Measurements from ENCODE around the gene CEL. TPM values are rescaled to one million over a fixed set of nuclear protein-coding genes. Genes with fewer than 3 reads are reported as not detected.

Gene CEL
- total RNA-seq, 1 donor from 2014 or later = 1.9 TPM

- Histone ChIP-seq H3K9me3 (replicated peaks) (no peaks in the 10 kb centered on the region), H3K27ac (replicated peaks) (peak overlapping the region; percentile 9), H3K36me3 (peaks cover 97% of the 10 kb centered on the region), H3K27me3 (ENCODE audit: low read depth) (no peaks in the 10 kb centered on the region), H3K4me1 (peaks cover 17% of the 10 kb centered on the region), H3K4me3 (no peak overlapping the region)
- TF ChIP-seq CTCF (IDR thresholded peaks at IDR 0.05; ENCODE audit: borderline replicate concordance) = peak; percentile 98
- peak; percentile 70 for DNase-seq
- intact Hi-C loops (cut with micrococcal nuclease) = no loop called here
Observed at GRCh38 chr9:133103183-133103986, 41.6 kb downstream of the CEL start.

- H3K27ac ChIP-seq (replicated peaks) = no peak overlapping the region
- peaks cover 17% of the 10 kb centered on the region for H3K4me1 ChIP-seq
- no peak for TF ChIP-seq CTCF (IDR thresholded peaks at IDR 0.05; ENCODE audit: borderline replicate concordance)
- H3K36me3 ChIP-seq = peaks cover 97% of the 10 kb centered on the region
- DNase-seq = no peak
- H3K4me3 ChIP-seq = no peak overlapping the region
- intact Hi-C loops (cut with micrococcal nuclease) = loop anchor here (2.0 kb wide), 1 partner anchor 41 kb away; no protein-coding TSS in a partner anchor
- no peaks in the 10 kb centered on the region for H3K9me3 ChIP-seq (replicated peaks)
- H3K27me3 ChIP-seq (ENCODE audit: low read depth) = no peaks in the 10 kb centered on the region
Observed at GRCh38 chr9:133103987-133104505, 42.3 kb downstream of the CEL start.

DNA sequence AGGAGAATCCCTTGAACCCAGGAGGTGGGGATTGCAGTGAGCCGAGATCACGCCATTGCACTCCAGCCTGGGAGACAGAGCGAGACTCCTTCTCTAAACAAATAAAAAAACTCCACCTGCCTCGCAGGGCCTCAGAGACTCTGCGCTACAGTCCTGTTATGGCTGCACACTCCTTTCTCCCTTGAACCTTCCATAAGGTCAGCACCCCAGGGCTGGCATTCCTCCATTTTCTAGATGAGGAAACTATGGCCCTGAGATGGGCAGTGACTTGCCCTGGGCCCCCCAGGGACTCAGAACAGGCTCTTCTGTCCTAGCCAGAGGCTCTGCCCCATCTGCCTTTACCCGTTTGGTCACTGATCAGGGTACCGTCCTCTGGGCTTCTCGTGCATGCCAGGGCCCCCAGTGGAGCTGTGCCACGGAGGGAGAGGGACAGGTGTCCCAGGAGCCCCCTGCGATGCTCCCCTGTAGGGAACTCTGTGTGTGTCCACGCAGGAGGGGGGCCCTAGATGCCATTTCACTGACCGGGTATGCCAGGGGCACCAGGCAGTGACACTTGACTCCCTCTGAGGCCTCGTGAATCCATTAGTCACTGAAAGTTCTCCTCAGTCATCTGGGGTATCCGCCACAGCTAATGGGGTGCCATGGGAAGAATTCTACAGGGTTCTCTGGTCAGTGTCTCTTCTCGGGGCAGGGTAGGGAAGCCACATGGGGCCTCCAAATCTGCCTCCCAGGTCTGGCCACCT is 43.1 kb downstream of the CEL start:
- no peak overlapping the region for H3K27ac ChIP-seq (replicated peaks)
- no peak for DNase-seq
- H3K9me3 ChIP-seq (replicated peaks) = no peaks in the 10 kb centered on the region
- intact Hi-C loops (cut with micrococcal nuclease) = loop anchor here (2.0 kb wide), 1 partner anchor 40 kb away; no protein-coding TSS in a partner anchor
- no peak for TF ChIP-seq CTCF (IDR thresholded peaks at IDR 0.05; ENCODE audit: borderline replicate concordance)
- peaks cover 15% of the 10 kb centered on the region for H3K4me1 ChIP-seq
- peaks cover 97% of the 10 kb centered on the region for H3K36me3 ChIP-seq
- H3K27me3 ChIP-seq (ENCODE audit: low read depth) = no peaks in the 10 kb centered on the region
- no peak overlapping the region for H3K4me3 ChIP-seq

GRCh38 chr9:133105461-133105770 is 43.6 kb downstream of the CEL start:
- H3K4me1 ChIP-seq = peaks cover 10% of the 10 kb centered on the region
- H3K27me3 ChIP-seq (ENCODE audit: low read depth) = no peaks in the 10 kb centered on the region
- H3K9me3 ChIP-seq (replicated peaks) = no peaks in the 10 kb centered on the region
- H3K4me3 ChIP-seq = no peak overlapping the region
- intact Hi-C loops (cut with micrococcal nuclease) = loop anchor here (2.0 kb wide), 1 partner anchor 39 kb away; no protein-coding TSS in a partner anchor
- no peak for TF ChIP-seq CTCF (IDR thresholded peaks at IDR 0.05; ENCODE audit: borderline replicate concordance)
- peaks cover 97% of the 10 kb centered on the region for H3K36me3 ChIP-seq
- no peak for DNase-seq
- H3K27ac ChIP-seq (replicated peaks) = no peak overlapping the region

- Histone ChIP-seq H3K27ac (replicated peaks) (no peak overlapping the region), H3K27me3 (ENCODE audit: low read depth) (no peaks in the 10 kb centered on the region), H3K9me3 (replicated peaks) (no peaks in the 10 kb centered on the region), H3K4me1 (peaks cover 9% of the 10 kb centered on the region), H3K36me3 (peaks cover 95% of the 10 kb centered on the region), H3K4me3 (no peak overlapping the region)
- peak; percentile 12 for DNase-seq
- intact Hi-C loops (cut with micrococcal nuclease) = no loop called here
- TF ChIP-seq CTCF (IDR thresholded peaks at IDR 0.05; ENCODE audit: borderline replicate concordance) = no peak
Observed at GRCh38 chr9:133106511-133107244, 44.9 kb downstream of the CEL start.

All from left ventricle myocardium inferior (tissue), 1 donor.